A673 (cell line): Measurements from ENCODE around the gene DCUN1D4.

Experiments used
- EZH2 ChIP-seq: fragments of 200-600 bp; sonication (generic); IDR thresholded peaks from 2 replicates; pipeline ENCODE4 v1.6.1; 2017; ENCODE audit warnings: borderline replicate concordance, low read depth, mild to moderate bottlenecking, mixed read lengths, antibody characterized with exemption, low read length; ENCODE audit not compliant: poor library complexity, severe bottlenecking
- TF ChIP-seq, protein P1 (sequence below): fragments of 300-800, 200-600 bp; sonication (generic); conservative IDR thresholded peaks from 2 replicates; pipeline ENCODE4 v1.5.1; 2017; ENCODE audit warnings: low read depth, mild to moderate bottlenecking, antibody characterized with exemption, low read length, moderate library complexity, mixed read lengths

DNA sequence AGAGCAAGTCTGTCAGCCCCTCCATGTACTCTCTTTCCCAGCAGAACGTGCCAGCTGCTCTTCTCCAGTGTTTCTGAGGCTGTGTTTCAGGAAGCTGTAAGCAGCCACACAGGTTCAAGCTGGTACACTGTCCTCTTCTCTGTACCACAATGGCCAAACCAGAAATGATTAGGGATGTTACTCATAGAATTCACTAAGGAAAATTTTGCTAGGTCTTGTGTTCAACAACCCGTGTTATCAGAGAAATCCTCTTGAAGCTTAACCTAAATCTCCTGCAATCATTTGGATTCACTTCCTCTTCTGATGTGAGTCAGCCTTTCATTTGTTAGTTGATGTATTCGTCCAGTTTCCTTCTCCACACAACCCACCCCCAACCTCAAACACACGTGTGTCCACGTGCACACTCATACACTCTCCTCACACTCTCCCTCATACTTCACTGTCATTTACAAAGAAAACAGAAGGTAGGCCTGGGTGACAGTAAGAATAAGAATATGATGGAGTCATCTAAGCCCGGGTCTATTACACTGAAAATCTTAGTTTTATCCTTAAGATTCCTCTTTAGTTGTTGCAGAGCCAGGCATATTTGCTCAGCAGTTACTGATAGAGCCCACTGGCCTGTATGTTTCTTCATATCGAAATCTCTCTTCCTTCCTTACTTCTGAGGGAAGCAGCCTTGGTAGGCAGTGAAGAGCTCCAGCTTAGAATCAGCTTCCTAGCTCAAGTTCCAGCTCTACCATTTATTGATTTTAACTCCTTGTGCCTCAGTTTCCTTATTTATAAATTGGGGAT lies 63.4 kb downstream of the DCUN1D4 start:
- no peak for TF ChIP-seq EZH2
- TF ChIP-seq, protein P1, sequence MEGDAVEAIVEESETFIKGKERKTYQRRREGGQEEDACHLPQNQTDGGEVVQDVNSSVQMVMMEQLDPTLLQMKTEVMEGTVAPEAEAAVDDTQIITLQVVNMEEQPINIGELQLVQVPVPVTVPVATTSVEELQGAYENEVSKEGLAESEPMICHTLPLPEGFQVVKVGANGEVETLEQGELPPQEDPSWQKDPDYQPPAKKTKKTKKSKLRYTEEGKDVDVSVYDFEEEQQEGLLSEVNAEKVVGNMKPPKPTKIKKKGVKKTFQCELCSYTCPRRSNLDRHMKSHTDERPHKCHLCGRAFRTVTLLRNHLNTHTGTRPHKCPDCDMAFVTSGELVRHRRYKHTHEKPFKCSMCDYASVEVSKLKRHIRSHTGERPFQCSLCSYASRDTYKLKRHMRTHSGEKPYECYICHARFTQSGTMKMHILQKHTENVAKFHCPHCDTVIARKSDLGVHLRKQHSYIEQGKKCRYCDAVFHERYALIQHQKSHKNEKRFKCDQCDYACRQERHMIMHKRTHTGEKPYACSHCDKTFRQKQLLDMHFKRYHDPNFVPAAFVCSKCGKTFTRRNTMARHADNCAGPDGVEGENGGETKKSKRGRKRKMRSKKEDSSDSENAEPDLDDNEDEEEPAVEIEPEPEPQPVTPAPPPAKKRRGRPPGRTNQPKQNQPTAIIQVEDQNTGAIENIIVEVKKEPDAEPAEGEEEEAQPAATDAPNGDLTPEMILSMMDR, result no peak
